Colon (tissue), 2 donors: ENCODE results near the gene KIF20B.
"Not testable (repeated sequence)": the region's sequence is repeated elsewhere in the genome, so short reads cannot be mapped to it uniquely, and the experiment has no call there.

Experiments
- FAIRE-seq: peaks from 2 replicates; lab custom pipeline; 2012; peaks lifted over from hg19 to GRCh38; lab: Jason Lieb, UNC
- donor health status: control.
- donor health status: control.

The KIF20B gene

DNA sequence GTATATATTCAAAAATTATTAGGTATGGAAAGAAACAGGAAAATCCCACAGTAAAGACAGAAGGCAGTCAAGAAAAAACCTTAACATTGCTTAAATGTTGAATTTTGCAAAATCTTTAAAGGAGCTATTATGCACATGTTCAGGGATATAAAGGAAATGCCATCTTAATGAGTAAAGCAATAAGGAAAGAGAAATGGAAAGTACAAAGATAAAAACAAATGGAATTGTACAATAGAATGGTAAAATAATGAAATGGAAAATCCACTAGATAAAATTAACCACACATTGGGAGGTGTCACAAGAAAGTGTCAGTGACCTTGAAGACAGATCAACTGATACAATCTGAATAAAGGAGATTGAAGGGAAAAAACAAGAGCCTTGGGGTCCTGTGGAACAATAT lies 82.0 kb downstream of the KIF20B start:
- FAIRE-seq: no peak

DNA sequence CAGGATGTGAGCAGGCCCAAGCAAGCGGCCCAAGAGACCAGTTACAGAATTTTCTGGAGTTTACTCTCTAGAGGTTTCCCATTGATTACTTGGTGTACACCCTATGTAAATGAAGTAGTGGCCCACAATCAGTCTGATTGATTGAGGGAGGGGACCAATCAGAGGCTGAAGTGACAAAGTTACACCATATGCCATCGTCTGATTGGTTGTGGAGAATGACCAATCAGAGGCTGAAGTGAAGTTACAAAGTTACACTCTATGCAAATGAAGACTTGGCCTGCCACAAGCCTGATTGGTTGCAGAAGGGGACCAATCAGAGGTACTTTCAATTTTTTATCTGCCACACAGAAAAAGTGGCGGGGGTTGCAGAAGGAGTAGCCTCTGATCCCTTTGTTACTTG lies 83.7 kb downstream of the KIF20B start:
- FAIRE-seq: no peak

DNA sequence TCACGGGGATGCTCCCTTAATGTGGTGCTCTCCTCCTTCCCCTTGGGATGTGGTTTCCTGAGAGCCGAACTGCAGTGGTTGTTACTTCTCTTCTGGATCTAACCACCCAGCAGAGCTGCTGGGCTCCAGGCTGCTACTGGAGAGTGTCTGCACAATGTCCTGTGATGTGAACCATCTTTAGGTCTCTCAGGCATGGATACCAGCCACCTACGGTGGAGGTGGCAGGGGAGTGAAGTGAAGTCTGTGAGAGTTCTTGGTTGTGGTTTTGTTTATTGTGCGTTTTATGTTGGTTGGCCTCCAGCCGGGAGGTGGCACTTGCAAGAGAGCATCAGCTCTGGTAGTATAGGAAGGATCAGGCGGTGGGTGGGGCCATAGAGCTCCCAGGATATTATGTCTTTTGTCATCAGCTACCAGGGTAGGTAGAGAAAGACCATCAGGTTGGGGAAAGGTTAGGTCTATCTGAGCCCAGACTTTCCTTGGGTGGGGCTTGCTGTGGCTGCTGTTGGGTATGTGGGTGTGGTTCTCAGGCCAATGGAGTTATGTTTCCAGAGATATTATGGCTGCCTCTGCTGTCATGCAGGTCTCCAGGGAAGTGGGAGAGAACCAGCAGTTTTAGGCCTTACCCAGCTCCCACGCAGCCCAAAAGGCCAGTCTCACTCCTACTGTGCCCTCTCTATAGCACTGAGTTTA lies 87.9 kb downstream of the KIF20B start:
- FAIRE-seq: no peak

DNA sequence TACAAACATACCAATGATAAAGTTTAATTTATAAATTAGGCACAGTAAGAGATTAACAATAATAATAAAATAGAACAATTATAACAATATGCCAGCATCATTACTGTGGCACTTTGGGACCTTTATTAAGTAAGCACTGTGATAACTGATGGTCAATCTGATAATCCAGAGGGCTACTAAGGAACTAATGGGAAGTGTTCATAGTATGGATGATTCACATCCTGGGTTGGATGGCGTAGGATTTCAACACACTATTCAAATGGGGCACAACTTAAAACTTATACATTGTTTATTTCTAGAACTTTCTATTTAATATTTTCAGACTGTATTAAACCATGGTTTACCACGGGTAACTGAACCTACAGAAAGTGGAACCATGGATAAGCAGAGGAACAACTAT lies 90.8 kb downstream of the KIF20B start:
- no peak for FAIRE-seq

DNA sequence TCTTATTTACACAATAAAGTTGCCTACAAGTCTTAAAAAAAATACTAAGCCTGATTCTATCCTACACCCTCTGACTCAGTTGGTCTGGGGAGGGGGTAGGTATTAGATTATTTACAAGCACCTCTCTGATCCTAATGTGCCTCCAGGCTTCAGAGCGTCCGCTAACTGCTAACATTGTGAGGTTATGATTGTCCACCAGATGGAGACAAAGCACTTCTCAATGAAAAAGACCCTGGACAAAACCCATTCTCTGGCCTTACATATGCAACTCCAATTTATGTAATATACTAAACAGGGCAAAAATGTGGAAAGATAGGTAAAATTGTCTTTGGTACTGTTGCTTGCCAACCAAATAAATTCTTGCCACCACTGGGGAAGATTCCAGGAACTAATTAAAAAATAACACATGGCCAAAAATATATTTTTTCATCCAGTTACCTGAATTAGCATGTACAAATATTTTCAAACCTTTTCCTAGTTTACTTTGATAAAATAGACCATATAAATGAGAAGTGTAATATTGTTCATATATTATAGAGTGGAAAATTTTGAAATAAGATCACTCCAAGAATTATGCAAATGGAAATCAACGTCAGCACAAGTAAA lies 92.4 kb downstream of the KIF20B start:
- FAIRE-seq: peak; percentile 33

DNA sequence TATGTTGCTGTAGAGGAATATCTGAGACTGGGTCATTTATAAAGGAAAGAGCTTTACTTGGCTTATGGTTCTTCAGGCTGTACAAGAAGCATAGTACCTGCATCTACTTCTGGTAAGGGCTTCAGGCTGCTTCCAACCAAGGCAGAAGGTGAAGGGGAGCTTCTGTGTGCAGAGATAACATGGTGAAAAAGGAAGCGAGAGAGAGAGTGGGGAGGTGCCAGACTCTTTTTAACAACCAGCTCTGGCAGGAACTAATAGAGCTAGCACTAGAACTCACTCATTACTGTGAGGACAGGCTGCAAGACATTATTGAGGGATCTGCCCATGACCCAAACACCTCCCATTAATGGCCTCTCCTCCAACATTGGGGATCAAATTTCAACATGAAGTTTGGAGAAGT lies 94.5 kb downstream of the KIF20B start:
- FAIRE-seq: no peak

DNA sequence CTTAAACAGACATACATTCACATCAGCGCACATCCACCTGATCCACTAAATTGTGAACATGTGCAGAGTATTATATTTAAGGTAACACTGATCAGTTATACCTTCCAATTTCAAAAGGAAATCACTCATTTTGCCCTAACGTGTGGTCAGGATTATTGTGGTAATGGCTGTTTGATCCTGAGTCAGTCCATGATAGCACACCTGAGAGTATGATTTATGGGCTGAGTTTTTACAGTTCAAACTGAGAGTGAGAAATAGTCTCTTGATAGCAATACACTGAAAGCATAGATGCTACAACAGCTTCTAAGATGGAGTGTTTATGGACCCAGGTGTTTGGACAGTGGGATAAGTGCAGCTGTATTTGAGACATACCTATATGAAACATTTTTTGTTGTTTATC lies 96.7 kb downstream of the KIF20B start:
- FAIRE-seq: no peak

DNA sequence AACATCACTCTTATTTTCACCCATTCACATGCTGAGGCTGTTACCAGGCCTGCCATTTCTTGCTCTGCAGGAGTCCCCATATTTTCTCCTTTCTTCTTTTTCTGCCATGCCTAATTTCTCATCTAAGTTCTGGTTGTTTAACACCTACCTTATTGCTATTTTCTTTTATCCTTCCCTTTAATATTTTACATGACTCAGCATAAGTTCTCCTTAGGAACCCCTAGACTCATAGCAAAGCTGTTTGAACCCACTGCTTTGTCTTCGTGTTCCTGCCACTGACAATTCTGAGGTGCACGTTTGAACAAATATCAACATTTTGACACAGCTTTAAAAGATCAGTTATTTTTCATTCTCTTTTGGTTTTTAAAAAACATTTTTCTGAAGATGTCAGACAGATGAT lies 98.2 kb downstream of the KIF20B start:
- FAIRE-seq: no peak

DNA sequence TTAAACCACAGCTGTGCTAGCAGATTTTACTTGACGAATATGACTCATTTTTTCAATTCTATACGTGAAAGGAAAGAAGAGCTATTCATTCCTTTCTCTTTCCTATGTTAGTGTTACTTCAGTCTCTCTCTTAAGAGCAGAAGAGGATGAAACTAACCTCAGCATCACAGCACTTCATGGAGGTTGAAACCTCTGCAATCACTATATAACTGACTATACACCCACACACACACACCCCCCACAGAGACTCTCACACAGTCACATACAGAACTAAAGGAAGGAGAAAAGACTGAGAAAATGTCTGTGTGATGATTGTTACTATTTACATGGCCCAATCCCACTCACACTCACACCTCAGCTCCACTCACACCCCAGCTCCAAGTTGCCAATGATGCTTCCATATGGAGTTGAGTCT lies 104.2 kb downstream of the KIF20B start:
- no peak for FAIRE-seq

DNA sequence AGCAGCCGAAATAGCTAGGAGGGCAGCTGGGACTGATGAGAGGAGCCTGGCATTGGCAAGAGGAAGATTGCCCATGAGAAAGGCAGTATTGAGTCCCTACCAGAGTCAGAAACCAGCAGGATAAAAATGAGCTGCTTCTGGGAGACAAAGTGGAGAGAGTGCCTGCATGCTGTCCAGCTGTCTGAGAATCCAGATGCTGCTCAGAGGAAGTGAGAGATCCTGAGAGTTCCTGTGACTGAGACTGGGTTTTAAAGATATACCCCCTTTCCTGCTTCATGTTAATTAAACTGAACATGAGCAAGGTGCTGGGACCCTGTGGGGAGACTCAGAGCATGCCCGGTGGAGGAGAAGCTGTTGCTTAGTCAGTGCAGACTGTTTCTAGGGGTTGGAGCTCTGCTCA lies 107.5 kb downstream of the KIF20B start:
- no peak for FAIRE-seq

DNA sequence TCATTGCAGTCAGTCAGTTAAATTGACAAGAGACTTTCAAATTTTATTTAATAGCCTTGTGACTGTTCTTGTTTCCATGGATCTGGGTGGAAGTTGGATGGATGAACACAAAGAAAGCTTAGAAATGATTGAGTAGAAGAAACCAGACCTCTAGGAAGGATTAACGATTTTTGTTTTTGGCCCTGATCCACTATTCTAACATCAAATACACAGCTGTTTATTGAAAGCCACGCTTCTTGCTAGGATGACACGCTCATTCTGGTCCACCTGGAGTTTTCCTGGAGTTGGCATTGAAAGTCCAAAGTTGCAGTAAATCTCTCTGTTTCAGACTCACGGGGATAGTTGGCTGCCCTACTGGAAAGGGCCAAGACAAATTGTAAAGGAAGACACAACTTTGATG lies 108.4 kb downstream of the KIF20B start:
- FAIRE-seq: no peak

DNA sequence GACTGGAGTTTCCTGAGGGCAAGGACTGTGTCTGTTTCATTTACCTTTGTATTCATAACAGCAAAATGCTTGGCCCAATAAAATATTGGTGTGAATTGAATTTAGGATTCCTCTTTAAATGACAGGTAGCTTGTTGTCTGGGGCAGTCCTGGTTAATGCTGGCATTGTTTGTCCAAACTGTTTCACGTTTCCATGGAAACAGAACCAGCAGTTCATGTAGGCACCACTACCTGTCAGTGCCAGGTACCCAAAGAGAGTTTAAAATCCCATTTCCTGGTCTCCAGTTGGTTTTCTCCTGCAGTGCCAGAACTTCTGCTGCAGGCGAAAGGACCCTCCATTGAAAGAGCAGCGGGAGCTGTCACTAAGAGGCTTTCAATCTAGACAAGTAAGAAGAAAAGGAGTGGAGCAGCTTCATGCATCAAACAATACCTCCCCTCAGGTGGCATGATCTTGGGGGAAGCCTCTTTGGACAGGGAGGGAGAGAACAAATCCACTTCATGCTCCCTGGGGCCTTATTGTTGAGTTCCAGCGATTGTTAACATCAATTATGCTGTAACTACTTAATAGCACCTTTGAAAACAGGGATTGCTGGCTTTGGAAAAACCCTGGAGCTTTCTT lies 109.6 kb downstream of the KIF20B start:
- no peak for FAIRE-seq

DNA sequence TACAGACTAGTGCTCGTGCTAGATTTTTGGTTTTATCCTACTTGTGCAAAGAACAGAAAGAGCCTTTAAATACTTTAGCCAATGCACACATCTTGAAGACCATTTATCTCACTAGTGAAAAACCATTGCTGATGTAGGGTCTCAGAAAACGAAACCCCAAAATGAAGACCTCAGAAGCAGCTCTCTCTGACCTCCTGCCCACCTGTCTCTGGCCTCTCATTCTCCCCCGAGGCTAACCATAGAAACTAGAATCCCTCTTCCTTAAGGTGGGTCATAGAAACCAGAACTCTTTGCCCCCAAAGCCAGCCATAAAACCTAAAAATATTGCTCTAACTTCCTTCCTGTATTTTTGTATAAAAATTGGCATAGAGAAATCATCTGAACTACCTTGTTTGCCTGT lies 112.2 kb downstream of the KIF20B start:
- FAIRE-seq: no peak

DNA sequence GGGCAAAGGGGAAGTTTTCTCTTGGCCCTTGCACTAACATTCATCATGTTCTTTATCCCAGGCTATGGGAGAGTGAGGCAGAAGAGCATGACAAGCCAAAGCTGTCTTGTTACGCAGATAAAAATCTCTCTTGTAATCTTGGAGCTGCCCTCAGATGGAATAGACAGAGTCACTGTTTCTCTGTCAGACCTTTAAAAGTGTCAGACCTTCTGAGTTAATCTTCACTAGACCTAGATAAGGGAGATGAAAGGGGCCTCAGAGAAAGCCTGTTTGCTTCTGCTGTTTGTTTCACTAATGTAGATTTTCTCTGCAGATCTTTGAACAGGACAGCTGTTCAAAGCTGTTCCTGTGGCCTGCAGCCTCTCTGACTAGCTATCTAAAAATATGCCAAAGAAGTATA lies 112.9 kb downstream of the KIF20B start:
- FAIRE-seq: no peak

DNA sequence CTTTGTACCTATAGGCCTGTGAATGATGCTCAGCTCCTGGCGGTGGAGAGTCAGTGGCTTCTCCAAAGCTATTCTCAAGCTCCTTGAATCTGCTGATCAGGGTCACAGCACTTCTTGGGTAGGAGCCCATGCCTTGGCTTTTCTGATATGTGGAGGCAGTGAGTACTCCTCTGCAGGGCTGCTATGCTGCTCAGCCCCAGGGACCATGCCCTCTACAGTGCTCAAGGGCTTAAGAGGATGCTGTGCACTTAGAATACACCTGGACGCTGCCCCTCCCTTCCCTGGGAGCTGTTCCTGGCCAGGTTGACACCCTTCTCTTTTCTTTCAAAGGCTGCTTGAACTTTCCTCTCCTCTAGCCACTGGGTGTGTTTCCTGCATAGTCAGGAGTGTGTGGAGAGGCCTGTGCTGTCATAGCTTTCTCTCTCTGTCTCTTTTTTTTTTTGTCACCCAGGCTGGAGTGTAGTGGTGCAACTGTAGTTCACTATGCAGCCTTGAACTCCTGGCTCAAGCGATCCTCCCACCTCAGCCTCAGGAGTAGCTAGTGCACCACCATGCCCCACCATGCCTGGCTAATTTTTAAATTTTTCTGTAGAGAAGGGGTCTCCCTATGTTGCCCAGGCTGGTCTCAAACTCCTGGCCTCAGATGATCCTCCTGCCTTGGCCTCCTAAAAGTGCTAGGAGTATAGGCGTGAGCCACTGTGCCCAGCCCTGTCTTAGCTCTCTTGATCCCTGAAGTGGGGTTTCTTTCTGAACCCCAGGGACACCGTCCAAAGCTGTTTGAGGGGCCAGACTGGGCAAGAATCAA lies 113.9 kb downstream of the KIF20B start:
- FAIRE-seq: no peak

DNA sequence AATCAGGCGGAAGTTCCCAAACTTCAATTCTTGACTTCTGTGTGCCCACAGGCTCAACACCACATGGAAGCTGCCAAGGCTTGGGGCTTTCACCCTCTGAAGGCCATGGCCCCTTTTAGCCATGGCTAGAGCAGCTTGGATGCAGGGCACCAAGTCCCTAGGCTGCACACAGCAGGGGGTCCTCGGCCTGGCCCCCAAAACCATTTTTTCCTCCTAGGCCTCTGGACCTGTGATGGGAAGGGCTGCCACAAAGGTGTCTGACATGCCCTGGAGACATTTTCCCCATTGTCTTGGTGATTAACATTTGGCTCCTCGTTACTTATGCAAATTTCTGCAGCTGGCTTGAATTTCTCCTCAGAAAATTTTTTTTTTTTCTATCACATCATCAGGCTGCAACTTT lies 117.6 kb downstream of the KIF20B start:
- not testable (repeated sequence) for FAIRE-seq
